ENCODE data around the gene C17orf100.

Gene C17orf100

GRCh38 chr17:6696906-6697305 lies 45.3 kb downstream of the C17orf100 start:
- H3K27me3 ChIP-seq (replicated peaks; ENCODE audit: control insufficient read depth, insufficient read depth, low read length) = peaks cover 2% of the 10 kb centered on the region
- TF ChIP-seq CTCF (IDR thresholded peaks at IDR 0.05; ENCODE audit: insufficient read depth, low read length, poor library complexity, severe bottlenecking) = no peak
- DNase-seq (ENCODE audit: extremely low read depth, insufficient read length) = no peak
- H3K4me3 ChIP-seq (replicated peaks; ENCODE audit: low read depth, low read length) = no peak overlapping the region
- no peaks in the 10 kb centered on the region for H3K36me3 ChIP-seq (ENCODE audit: control insufficient read depth, insufficient read depth, low read length)

GRCh38 chr17:6698004-6698403 lies 46.4 kb downstream of the C17orf100 start:
- Histone ChIP-seq H3K27me3 (replicated peaks; ENCODE audit: control insufficient read depth, insufficient read depth, low read length) (peaks cover 2% of the 10 kb centered on the region), H3K4me3 (replicated peaks; ENCODE audit: low read depth, low read length) (no peak overlapping the region), H3K36me3 (ENCODE audit: control insufficient read depth, insufficient read depth, low read length) (no peaks in the 10 kb centered on the region)
- TF ChIP-seq CTCF (IDR thresholded peaks at IDR 0.05; ENCODE audit: insufficient read depth, low read length, poor library complexity, severe bottlenecking) = no peak
- no peak for DNase-seq (ENCODE audit: extremely low read depth, insufficient read length)

- no peak for TF ChIP-seq CTCF (IDR thresholded peaks at IDR 0.05; ENCODE audit: insufficient read depth, low read length, poor library complexity, severe bottlenecking)
- Histone ChIP-seq H3K4me3 (replicated peaks; ENCODE audit: low read depth, low read length) (no peak overlapping the region), H3K27me3 (replicated peaks; ENCODE audit: control insufficient read depth, insufficient read depth, low read length) (no peaks in the 10 kb centered on the region; the same call in none of the 2 replicates), H3K36me3 (ENCODE audit: control insufficient read depth, insufficient read depth, low read length) (no peaks in the 10 kb centered on the region)
- DNase-seq (ENCODE audit: extremely low read depth, insufficient read length) = no peak
These were observed 48.7 kb downstream of the C17orf100 start for GRCh38 chr17:6699997-6700947.

DNA sequence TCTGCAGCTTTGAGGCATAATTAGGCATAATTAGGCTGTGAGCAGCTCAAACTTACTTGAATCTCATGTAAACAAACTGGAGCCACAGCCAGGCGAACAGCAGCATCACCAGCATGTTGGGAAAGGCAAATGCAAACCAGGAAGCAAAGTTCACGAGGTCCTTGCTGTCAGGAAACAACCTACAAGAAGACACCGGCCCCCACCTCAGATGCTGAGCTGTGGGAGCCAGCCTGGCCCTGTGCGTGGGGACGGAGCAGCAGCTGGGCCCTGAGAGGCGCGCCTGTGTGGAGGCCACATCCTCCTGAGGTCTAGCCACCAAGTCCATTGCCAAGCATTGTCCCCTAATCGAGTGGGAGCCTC lies 49.4 kb downstream of the C17orf100 start:
- Histone ChIP-seq H3K27me3 (replicated peaks; ENCODE audit: control insufficient read depth, insufficient read depth, low read length) (no peaks in the 10 kb centered on the region; the same call in none of the 2 replicates), H3K4me3 (replicated peaks; ENCODE audit: low read depth, low read length) (no peak overlapping the region), H3K36me3 (ENCODE audit: control insufficient read depth, insufficient read depth, low read length) (no peaks in the 10 kb centered on the region)
- DNase-seq (ENCODE audit: extremely low read depth, insufficient read length) = no peak
- no peak for TF ChIP-seq CTCF (IDR thresholded peaks at IDR 0.05; ENCODE audit: insufficient read depth, low read length, poor library complexity, severe bottlenecking)

- H3K4me3 ChIP-seq (replicated peaks; ENCODE audit: low read depth, low read length) = no peak overlapping the region
- no peaks in the 10 kb centered on the region; the same call in none of the 2 replicates for H3K27me3 ChIP-seq (replicated peaks; ENCODE audit: control insufficient read depth, insufficient read depth, low read length)
- H3K36me3 ChIP-seq (ENCODE audit: control insufficient read depth, insufficient read depth, low read length) = no peaks in the 10 kb centered on the region
- peak; percentile 67 for TF ChIP-seq CTCF (IDR thresholded peaks at IDR 0.05; ENCODE audit: insufficient read depth, low read length, poor library complexity, severe bottlenecking)
- no peak for DNase-seq (ENCODE audit: extremely low read depth, insufficient read length)
These were observed 50.2 kb downstream of the C17orf100 start for GRCh38 chr17:6701719-6702118.
